Measurements from ENCODE around the gene INAFM2.

INAFM2 gene

DNA sequence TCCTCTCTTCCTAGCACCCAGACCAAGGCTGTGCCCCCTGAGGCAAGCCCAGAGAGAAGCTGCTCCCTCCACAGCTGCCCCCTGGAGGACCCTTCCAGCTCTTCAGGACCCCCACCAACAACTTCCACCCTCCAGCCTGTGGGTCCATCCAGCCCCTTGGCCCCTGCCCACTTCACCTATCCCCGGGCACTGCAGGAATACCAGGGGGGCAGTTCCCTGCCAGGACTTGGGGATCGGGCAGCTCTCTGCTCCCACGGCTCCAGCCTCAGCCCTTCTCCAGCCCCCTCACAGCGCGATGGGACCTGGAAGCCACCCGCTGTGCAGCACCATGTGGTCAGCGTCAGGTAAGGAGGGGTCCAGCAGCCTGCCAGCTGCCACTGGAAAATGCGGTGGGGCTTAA lies 40.1 kb downstream of the INAFM2 start:
- no peak for DNase-seq (ENCODE audit: low read depth in 2 of 2)

DNA sequence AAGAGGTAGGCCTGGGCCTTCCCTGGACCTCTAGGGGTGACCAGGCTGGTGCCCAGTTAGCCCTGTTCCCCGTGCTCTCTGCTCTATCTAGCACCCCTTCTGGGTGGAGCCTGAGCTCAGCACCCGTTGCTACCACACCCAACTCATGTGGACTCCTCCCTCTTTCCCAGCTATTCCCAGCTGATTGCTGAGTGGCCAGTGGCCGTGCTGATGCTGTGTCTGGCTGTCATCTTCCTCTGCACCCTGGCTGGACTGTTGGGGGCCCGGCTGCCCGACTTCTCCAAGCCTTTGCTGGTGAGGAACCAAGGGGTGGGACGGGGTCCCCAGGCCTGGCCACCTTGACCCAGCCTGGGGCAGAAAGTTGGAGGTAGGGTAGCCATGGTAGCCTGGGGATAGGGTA lies 40.8 kb downstream of the INAFM2 start:
- no peak for DNase-seq (ENCODE audit: low read depth in 2 of 2)

DNA sequence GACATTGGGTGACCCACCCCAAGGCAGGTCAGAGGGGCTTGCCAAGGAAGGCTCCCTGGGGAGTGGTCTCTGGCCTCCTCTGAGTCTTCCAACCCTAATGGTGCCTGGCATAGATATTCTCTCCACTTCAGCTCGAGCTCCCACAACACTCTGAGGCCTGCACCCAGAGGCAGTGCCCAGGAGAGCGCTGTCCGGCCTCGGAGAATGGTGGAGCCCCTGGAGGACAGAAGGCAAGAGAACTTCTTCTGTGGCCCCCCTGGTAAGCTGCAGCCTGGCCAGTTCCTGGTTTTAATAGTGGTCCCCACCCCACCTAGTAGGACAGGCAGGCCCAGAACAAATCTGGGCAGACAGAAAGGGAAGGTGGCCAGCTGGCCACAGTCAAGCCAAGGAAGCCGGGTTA lies 41.5 kb downstream of the INAFM2 start:
- DNase-seq (ENCODE audit: low read depth in 2 of 2): no peak

DNA sequence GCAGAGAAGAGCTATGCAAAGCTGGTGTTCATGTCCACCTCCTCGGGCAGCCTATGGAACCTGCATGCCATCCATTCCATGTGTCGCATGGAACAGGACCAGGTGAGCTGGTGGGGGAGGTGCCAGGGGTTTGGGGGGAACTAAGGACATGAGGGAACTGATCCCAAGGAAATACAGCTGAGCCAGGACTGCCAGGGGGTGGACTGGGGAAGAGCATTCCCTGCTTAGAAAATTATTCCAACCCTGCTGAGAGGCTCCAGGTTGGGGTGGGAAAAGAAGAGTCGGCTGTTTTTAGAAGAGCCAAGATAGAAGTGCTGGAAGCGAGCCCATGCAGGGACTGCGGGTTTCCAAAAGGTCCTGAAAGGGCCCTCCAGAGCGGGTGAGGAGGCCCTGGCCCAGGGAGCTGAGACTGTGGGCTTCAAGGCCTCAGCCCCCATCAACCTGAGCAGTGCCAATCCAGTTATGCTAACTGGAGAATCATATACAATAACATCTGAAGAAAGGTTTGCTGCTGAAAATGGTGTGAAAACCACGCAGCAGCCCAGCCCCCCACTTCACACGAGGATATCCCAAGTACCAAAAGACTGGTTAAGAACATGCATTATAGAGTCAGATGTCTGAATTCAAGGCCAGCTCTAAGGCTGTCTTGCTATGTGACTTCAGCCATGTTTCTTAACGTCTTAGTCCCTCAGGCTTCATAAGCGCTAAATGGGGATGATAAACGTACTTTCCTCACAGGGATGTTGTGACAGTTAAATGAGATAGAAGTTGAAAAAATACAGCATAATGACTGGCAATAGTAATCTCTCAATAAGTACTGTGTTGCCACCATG lies 42.3 kb downstream of the INAFM2 start:
- no peak for DNase-seq (ENCODE audit: low read depth in 2 of 2)

DNA sequence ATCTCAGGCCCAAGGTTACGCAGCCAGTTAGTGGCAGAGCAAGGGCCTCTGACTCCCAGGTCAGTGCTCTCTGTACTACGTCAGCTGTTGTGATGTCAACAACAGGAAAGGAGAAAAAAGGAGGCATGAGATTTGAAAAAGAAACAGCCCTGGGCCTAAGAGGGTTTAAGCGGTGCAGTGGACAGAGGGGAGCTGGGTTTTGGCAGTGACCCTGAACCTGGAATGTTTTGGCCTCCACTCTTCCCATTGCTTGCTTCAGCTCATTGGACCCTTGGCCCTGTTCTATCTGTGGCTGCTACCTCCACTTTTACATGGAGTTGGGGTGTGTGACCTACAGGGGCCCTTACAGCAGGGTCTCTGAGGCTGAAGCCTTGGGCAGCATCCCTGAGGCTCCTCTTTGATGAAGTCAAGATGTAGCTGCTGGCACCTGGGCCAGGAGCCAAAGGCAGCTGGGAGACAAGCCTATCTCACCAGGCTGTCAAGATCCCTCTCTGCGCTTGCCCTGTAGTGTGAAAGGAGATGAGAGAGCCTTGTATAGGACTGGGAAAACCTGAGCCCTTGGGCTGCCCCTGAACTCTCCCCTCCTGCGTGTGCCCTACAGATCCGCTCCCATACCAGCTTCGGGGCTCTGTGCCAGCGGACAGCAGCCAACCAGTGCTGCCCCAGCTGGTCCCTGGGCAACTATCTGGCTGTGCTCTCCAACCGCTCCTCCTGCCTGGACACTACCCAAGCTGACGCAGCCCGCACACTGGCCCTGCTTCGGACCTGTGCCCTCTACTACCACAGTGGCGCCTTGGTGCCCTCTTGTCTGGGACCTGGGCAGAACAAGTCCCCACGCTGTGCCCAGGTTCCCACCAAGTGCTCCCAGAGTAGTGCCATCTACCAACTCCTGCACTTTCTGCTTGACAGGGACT lies 43.2 kb downstream of the INAFM2 start:
- DNase-seq (ENCODE audit: low read depth in 2 of 2): no peak

DNA sequence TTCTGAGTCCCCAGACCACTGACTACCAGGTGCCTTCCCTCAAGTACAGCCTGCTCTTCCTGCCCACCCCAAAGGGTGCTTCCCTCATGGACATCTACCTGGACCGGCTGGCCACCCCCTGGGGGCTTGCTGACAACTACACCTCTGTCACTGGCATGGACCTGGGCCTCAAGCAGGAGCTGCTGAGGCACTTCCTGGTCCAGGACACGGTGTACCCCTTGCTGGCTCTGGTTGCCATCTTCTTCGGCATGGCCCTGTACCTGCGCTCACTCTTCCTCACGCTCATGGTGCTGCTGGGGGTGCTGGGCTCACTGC lies 43.8 kb downstream of the INAFM2 start:
- DNase-seq (ENCODE audit: low read depth in 2 of 2): no peak

DNA sequence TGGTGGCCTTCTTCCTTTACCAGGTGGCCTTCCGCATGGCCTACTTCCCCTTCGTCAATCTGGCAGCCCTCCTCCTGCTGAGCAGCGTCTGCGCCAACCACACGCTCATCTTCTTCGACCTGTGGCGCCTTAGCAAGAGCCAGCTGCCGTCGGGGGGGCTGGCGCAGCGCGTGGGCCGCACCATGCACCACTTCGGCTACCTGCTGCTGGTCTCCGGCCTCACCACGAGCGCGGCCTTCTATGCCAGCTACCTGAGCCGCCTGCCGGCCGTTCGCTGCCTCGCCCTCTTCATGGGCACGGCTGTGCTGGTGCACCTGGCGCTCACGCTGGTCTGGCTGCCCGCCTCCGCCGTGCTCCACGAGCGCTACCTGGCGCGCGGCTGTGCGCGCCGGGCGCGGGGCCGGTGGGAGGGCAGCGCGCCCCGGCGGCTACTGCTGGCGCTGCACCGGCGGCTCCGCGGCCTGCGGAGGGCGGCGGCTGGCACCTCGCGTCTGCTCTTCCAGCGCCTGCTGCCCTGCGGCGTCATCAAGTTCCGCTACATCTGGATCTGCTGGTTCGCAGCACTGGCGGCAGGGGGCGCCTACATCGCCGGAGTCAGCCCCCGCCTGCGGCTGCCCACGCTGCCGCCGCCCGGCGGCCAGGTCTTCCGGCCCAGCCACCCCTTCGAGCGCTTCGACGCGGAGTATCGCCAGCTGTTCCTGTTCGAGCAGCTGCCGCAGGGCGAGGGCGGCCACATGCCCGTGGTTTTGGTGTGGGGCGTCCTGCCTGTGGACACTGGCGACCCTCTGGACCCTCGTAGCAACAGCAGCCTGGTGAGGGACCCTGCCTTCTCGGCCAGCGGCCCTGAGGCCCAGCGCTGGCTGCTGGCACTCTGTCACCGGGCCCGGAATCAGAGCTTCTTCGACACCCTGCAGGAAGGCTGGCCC lies 44.5 kb downstream of the INAFM2 start:
- peak in 1 of 2 experiments; percentile 39 for DNase-seq (ENCODE audit: low read depth in 2 of 2)

DNA sequence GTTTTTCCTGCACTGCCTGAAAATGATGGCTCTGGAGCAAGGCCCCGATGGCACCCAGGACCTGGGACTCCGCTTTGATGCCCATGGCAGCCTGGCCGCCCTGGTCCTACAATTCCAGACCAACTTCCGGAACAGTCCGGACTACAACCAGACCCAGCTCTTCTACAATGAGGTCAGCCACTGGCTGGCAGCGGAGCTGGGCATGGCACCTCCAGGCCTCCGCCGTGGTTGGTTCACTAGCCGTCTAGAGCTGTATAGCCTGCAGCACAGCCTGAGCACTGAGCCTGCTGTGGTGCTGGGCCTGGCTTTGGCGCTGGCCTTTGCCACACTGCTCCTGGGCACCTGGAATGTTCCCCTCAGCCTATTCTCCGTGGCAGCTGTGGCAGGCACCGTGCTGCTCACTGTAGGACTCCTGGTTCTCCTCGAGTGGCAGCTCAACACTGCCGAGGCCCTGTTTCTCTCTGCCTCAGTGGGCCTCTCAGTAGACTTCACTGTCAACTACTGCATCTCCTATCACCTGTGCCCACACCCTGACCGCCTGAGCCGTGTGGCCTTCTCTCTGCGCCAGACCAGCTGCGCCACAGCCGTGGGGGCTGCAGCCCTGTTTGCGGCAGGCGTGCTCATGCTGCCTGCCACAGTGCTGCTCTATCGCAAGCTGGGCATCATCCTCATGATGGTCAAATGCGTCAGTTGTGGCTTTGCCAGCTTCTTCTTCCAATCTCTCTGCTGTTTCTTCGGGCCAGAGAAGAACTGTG lies 45.4 kb downstream of the INAFM2 start:
- DNase-seq (ENCODE audit: low read depth in 2 of 2): no peak

DNA sequence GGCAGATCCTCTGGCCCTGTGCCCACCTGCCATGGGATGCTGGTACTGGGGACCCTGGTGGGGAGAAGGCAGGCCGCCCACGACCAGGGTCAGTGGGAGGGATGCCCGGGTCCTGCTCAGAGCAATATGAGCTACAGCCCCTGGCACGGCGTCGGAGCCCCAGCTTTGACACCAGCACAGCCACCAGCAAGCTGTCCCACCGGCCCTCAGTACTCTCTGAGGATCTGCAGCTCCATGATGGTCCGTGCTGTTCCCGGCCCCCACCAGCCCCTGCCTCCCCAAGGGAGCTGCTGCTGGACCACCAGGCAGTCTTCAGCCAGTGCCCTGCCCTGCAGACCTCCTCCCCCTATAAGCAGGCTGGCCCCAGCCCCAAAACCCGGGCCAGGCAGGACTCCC lies 46.0 kb downstream of the INAFM2 start:
- DNase-seq (ENCODE audit: low read depth in 2 of 2): no peak

DNA sequence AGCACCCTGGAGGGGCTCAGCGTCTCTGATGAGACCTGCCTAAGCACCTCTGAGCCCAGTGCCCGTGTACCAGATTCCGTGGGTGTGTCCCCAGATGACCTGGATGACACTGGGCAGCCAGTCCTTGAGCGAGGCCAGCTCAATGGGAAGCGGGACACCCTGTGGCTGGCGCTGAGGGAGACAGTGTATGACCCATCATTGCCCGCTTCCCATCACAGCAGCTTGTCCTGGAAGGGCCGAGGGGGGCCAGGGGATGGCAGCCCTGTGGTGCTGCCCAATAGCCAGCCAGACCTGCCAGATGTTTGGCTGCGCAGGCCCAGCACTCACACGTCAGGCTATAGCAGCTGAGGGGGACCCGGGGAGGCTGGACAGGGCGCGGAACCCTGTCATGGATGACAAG lies 46.5 kb downstream of the INAFM2 start:
- DNase-seq (ENCODE audit: low read depth in 2 of 2): no peak

DNA sequence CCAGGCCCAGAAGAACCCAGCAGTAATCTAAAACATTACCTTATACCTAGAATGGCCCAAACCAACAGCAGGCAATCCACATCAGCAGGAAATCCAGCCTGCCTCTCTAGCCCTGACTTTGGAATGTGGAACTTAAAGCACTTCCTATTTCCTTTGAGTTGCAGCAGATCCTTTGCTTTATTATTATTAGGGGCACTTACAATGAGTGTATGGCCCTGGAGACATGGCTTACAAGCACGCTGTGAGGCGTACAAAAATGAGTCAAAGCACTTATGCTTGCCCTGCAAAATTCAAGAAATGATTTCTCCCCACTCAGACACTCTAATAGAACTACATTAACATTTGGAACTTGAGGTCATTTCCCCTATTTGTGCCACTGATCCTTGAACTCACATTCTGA lies 49.5 kb downstream of the INAFM2 start:
- no peak for DNase-seq (ENCODE audit: low read depth in 2 of 2)
